ENCODE measurements around the gene PHLPP1. TPM values are rescaled to one million over a fixed set of nuclear protein-coding genes. Genes with fewer than 3 reads are reported as not detected.

PHLPP1 gene
- total RNA-seq, 2 experiments from 2014 or later, result 6.8 to 7.1 TPM

DNA sequence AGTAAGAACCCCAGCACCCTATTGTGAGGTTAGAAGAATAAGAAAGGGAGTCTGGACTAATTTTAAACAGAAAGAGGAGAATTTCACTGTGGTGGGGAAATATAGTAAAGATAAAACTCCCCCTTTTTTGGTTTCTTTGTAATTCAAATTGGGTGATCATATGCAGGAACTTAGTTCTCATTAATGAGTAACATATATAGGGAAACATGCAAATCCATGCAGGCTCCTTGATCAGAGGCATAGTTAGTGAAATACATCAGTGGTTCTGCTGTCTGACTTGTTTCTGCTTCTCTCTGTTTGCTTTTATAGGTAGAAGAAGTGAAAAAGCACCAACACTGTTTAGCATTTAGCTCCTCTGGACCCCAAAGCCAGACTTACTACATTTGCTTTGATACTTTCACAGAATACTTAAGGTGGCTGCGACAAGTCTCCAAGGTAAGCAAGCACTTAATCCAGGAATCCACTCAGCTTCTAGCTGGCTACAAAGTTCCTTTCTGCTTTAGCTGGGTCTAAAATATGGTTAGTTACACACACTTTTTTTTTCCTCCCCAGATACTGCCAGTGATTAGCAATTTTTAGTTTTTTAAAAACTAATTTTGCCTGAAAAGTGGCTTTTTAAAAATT, 123.2 kb downstream of the PHLPP1 start:
- H3K4me3 Mint-ChIP-seq, result no peak overlapping the region
- H3K4me3 ChIP-seq (ENCODE audit: low read length), result no peak overlapping the region
- intact Hi-C loops (cut with DNase I, micrococcal nuclease), result no loop called here
- ChIA-PET POLR2A (no interaction called here), CTCF (no interaction called here)
- no peaks in the 10 kb centered on the region for H3K9me3 Mint-ChIP-seq
- TF ChIP-seq, protein P1, sequence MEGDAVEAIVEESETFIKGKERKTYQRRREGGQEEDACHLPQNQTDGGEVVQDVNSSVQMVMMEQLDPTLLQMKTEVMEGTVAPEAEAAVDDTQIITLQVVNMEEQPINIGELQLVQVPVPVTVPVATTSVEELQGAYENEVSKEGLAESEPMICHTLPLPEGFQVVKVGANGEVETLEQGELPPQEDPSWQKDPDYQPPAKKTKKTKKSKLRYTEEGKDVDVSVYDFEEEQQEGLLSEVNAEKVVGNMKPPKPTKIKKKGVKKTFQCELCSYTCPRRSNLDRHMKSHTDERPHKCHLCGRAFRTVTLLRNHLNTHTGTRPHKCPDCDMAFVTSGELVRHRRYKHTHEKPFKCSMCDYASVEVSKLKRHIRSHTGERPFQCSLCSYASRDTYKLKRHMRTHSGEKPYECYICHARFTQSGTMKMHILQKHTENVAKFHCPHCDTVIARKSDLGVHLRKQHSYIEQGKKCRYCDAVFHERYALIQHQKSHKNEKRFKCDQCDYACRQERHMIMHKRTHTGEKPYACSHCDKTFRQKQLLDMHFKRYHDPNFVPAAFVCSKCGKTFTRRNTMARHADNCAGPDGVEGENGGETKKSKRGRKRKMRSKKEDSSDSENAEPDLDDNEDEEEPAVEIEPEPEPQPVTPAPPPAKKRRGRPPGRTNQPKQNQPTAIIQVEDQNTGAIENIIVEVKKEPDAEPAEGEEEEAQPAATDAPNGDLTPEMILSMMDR (IDR thresholded peaks at IDR 0.05), result no peak
- no peaks in the 10 kb centered on the region for H3K36me3 Mint-ChIP-seq (ENCODE audit: low read depth)
- no peaks in the 10 kb centered on the region for H3K4me1 Mint-ChIP-seq (ENCODE audit: low read depth)
- no peaks in the 10 kb centered on the region for H3K27me3 ChIP-seq (ENCODE audit: control insufficient read depth in 1 of 2, insufficient read depth in 2 of 2, low read length in 2 of 2)
- no peak for ATAC-seq (ENCODE audit: poor library complexity)
- DNase-seq, result no peak
- H3K27ac ChIP-seq (ENCODE audit: low read depth in 1 of 2, low read length in 2 of 2), result no peak overlapping the region
- H3K4me1 ChIP-seq (ENCODE audit: insufficient read depth, low read length), result no peaks in the 10 kb centered on the region
- no peaks in the 10 kb centered on the region for H3K27me3 Mint-ChIP-seq
- H3K9me3 ChIP-seq (ENCODE audit: control insufficient read depth in 1 of 2, insufficient read depth in 1 of 2, low read length in 2 of 2), result no peaks in the 10 kb centered on the region
- H3K36me3 ChIP-seq (ENCODE audit: insufficient read depth, low read length), result no peaks in the 10 kb centered on the region
- no peak overlapping the region for H3K27ac Mint-ChIP-seq

DNA sequence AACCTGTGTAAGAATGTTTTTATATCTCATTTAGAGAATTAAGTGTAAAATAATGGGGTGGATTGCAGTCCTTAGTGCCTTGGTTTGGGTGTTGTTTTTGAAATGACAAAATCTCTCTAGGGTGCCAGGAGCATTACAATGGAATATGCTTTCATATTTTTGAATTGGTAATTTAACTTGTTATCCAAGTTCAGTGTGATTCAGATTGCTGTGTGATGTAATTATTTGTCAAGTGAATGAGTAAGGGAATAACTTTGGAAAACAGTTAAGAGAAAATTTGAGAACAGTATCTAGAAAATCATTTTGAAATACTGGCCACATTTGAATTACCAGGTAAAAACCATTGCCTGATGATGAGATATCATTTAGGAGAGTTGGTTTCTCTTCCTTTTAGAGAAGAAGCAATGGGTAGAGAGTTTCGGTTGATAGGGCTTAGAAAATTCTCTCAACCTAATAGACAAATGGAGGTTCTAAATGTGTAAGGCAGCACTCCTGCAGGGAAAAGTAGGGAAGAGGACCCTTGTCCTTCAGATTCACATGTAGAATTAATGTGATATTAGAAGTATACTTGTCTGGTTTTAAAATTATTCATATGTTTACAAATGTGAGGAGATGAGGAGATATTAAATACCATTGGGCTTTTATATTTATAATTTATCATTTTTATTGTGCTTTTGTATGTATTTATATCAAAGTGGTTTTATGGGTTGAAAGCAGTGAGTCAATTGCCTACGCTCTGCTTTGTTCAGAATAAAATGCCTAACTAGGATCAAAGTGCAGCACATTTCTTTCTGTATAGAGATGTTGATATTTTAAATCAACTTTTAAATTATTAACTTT, 124.8 kb downstream of the PHLPP1 start:
- no peaks in the 10 kb centered on the region for H3K9me3 Mint-ChIP-seq
- H3K4me3 ChIP-seq (ENCODE audit: low read length), result no peak overlapping the region
- no peak for ATAC-seq (ENCODE audit: poor library complexity)
- DNase-seq, result no peak
- no peak overlapping the region for H3K27ac ChIP-seq (ENCODE audit: low read depth in 1 of 2, low read length in 2 of 2)
- H3K9me3 ChIP-seq (ENCODE audit: control insufficient read depth in 1 of 2, insufficient read depth in 1 of 2, low read length in 2 of 2), result no peaks in the 10 kb centered on the region
- no peak overlapping the region for H3K4me3 Mint-ChIP-seq
- ChIA-PET CTCF (no interaction called here), POLR2A (no interaction called here)
- TF ChIP-seq, protein P1 (IDR thresholded peaks at IDR 0.05), result no peak
- no peaks in the 10 kb centered on the region for H3K36me3 Mint-ChIP-seq (ENCODE audit: low read depth)
- no peak overlapping the region for H3K27ac Mint-ChIP-seq
- no peaks in the 10 kb centered on the region for H3K27me3 ChIP-seq (ENCODE audit: control insufficient read depth in 1 of 2, insufficient read depth in 2 of 2, low read length in 2 of 2)
- H3K27me3 Mint-ChIP-seq, result no peaks in the 10 kb centered on the region
- H3K36me3 ChIP-seq (ENCODE audit: insufficient read depth, low read length), result no peaks in the 10 kb centered on the region
- H3K4me1 Mint-ChIP-seq (ENCODE audit: low read depth), result no peaks in the 10 kb centered on the region
- peaks cover 3% of the 10 kb centered on the region for H3K4me1 ChIP-seq (ENCODE audit: insufficient read depth, low read length)
- intact Hi-C loops (cut with DNase I, micrococcal nuclease), result no loop called here

GRCh38 chr18:62841405-62841804, 126.1 kb downstream of the PHLPP1 start:
- TF ChIP-seq, protein P1 (IDR thresholded peaks at IDR 0.05), result no peak
- Histone ChIP-seq H3K36me3 (ENCODE audit: insufficient read depth, low read length) (no peaks in the 10 kb centered on the region), H3K4me3 (ENCODE audit: low read length) (no peak overlapping the region), H3K4me1 (ENCODE audit: insufficient read depth, low read length) (peaks cover 3% of the 10 kb centered on the region), H3K27me3 (ENCODE audit: control insufficient read depth in 1 of 2, insufficient read depth in 2 of 2, low read length in 2 of 2) (no peaks in the 10 kb centered on the region), H3K27ac (ENCODE audit: low read depth in 1 of 2, low read length in 2 of 2) (no peak overlapping the region), H3K9me3 (ENCODE audit: control insufficient read depth in 1 of 2, insufficient read depth in 1 of 2, low read length in 2 of 2) (no peaks in the 10 kb centered on the region)
- no peak for ATAC-seq (ENCODE audit: poor library complexity)
- no peaks in the 10 kb centered on the region for H3K9me3 Mint-ChIP-seq
- H3K4me1 Mint-ChIP-seq (ENCODE audit: low read depth), result no peaks in the 10 kb centered on the region
- intact Hi-C loops (cut with DNase I, micrococcal nuclease), result no loop called here
- H3K36me3 Mint-ChIP-seq (ENCODE audit: low read depth), result no peaks in the 10 kb centered on the region
- no peaks in the 10 kb centered on the region for H3K27me3 Mint-ChIP-seq
- CTCF ChIA-PET, result interaction anchor here (0.7 kb wide), 1 partner anchor 112 kb away, joined by 3 read pairs; no protein-coding TSS in a partner anchor
- no peak overlapping the region for H3K27ac Mint-ChIP-seq
- DNase-seq, result no peak
- POLR2A ChIA-PET, result no interaction called here
- H3K4me3 Mint-ChIP-seq, result no peak overlapping the region
